Spleen (tissue), 11 donors: ENCODE data around the gene AURKA. TPM values are rescaled to one million over a fixed set of nuclear protein-coding genes. Genes with fewer than 3 reads are reported as not detected.

Experiments used
- DNase-seq: peaks from one replicate; pipeline ENCODE4 v3.0.0-alpha.2; 2020
- H3K27ac ChIP-seq, 8 donors: fragments of 200-600 bp; sonication (generic) in 7 of 8; 1 replicate in 4 of 8; 2 replicates in 4 of 8; pipeline versions ENCODE4 v1.5.0 to v1.8.0; 2016 to 2021; ENCODE audit warnings: inconsistent platforms in 4 of 8, mild to moderate bottlenecking in 4 of 8, moderate library complexity in 1 of 8
- H3K27me3 ChIP-seq, 7 donors: fragments of 200-600 bp; sonication (generic) in 6 of 7; replicated peaks in 1 of 7; 1 replicate in 4 of 7; 2 replicates in 3 of 7; pipeline versions ENCODE4 v1.5.0 to v1.8.0; 2016 to 2021; ENCODE audit warnings: inconsistent platforms in 3 of 7, mild to moderate bottlenecking in 1 of 7
- H3K36me3 ChIP-seq, 6 donors: fragments of 200-600 bp; sonication (generic) in 5 of 6; 1 replicate in 4 of 6; 2 replicates in 2 of 6; pipeline versions ENCODE4 v1.5.0 to v1.8.0; 2016 to 2021; ENCODE audit warnings: inconsistent platforms in 2 of 6
- H3K4me1 ChIP-seq, 6 donors: fragments of 200-600 bp; sonication (generic) in 5 of 6; 1 replicate in 3 of 6; 2 replicates in 3 of 6; pipeline versions ENCODE4 v1.5.0 to v1.8.0; 2016 to 2021; ENCODE audit warnings: inconsistent platforms in 3 of 6
- H3K4me3 ChIP-seq, 8 donors: fragments of 200-600 bp; sonication (generic) in 7 of 8; 1 replicate in 4 of 8; 2 replicates in 4 of 8; pipeline versions ENCODE4 v1.5.0 to v1.8.0; 2016 to 2021; ENCODE audit warnings: inconsistent platforms in 4 of 8, mild to moderate bottlenecking in 4 of 8, moderate library complexity in 2 of 8
- H3K9me3 ChIP-seq, 8 donors: fragments of 200-600 bp; sonication (generic) in 7 of 8; 1 replicate in 4 of 8; 2 replicates in 4 of 8; pipeline versions ENCODE4 v1.5.0 to v1.8.0; 2016 to 2021; ENCODE audit warnings: inconsistent platforms in 4 of 8
- CTCF ChIP-seq, 11 experiments: fragments of 200-600 bp in 7 of 11; fragments of 450-650 bp in 4 of 11; sonication (generic) in 4 of 11; IDR thresholded peaks in 8 of 11; conservative IDR thresholded peaks in 3 of 11; 1 replicate in 7 of 11; 2 replicates in 4 of 11; pipeline versions ENCODE4 v1.4.0 to v1.8.0; 2016 to 2021; ENCODE audit warnings: antibody characterized with exemption in 11 of 11, inconsistent platforms in 4 of 11, mild to moderate bottlenecking in 1 of 11
- POLR2A ChIP-seq, 3 donors: fragments of 450-650 bp; IDR thresholded peaks; one replicate each; pipeline ENCODE4 v1.5.1; 2017; ENCODE audit warnings: antibody characterized with exemption in 3 of 3, mild to moderate bottlenecking in 1 of 3
- POLR2AphosphoS5 ChIP-seq, 3 donors: sonication (generic); formaldehyde crosslinking; IDR thresholded peaks; one replicate each; pipeline ENCODE4 v1.5.1; 2017; ENCODE audit warnings: antibody characterized with exemption in 3 of 3
- WGBS, 5 donors: extraction: QIAGEN DNeasy Blood & Tissue Kit in 3 of 5; methylation state at CpG; one replicate each; pipeline versions ENCODE4 v1.1.5 to v1.1.7; 2013 to 2018; 5-methylcytosine and 5-hydroxymethylcytosine counted together
- intact Hi-C: fragments of 100-400 bp; cut with DNase I; formaldehyde crosslinking; loops from one replicate; pipeline ENCODE4 v1.15.0; 2023; ENCODE audit warnings: low total_unique reads
- polyA plus RNA-seq, 3 donors: library from polyadenylated mRNA; stranded (reverse); fragments of 200-250 nt; gene quantifications; one replicate each; pipeline ENCODE4 v1.2.1, GENCODE V29; 2013
- total RNA-seq, 7 donors: library from RNA; depleted of rRNA in 3 of 7; stranded (reverse); fragments of >200 nt in 3 of 7; fragmentation: NEBNext Ultra II Directional in 4 of 7; extraction: Animal tissue kit (Norgen Biotek cat#: 25700) in 4 of 7; gene quantifications; one replicate each; pipeline versions ENCODE4 v1.1.0 to v1.2.1, GENCODE V29; 2016 to 2021
- donor health status: healthy with polysubstance abuse.
- donor health status: DM: no; HTN: no; CAD: no; lungs with moderate emphysema.
- donor health status: DM: no; HTN: no; CAD: no.
- donor health status: Bipolar disorder and iron deficiency.
- donor health status: healthy.
- donor health status: DM: no; HTN: no; CAD: no.
- donor health status: DM: yes; HTN: yes; CAD: no.

The AURKA gene
- total and polyA plus RNA-seq, 10 donors: 1.6 to 10.0 (median 6.1) TPM

GRCh38 chr20:56369179-56369578, 22.8 kb downstream of the AURKA start:
- no peak for DNase-seq

GRCh38 chr20:56368351-56369134, 23.5 kb downstream of the AURKA start:
- no peak overlapping the region for H3K27ac ChIP-seq
- no peak overlapping the region for H3K4me3 ChIP-seq
- H3K36me3 ChIP-seq: peaks cover 0 to 88% (median 39%) of the 10 kb centered on the region in 6 donors
- DNase-seq: no peak
- WGBS, 5 donors: 88 to 93% (median 90%) methylated on average over 6 of the region's 6 CpGs
- no peaks in the 10 kb centered on the region for H3K9me3 ChIP-seq
- intact Hi-C loops: no loop called here
- peaks cover 0 to 2% (median 0%) of the 10 kb centered on the region in 6 donors for H3K4me1 ChIP-seq
- TF ChIP-seq POLR2AphosphoS5 (IDR thresholded peaks at IDR 0.05) (no peak), CTCF (IDR thresholded peaks at IDR 0.05 in 8 of 11, conservative IDR thresholded peaks at IDR 0.05 in 3 of 11) (no peak), POLR2A (IDR thresholded peaks at IDR 0.05) (no peak)
- no peaks in the 10 kb centered on the region for H3K27me3 ChIP-seq

More at GRCh38 chr20:56369179-56369578, 22.8 kb downstream of the AURKA start:
- H3K4me3 ChIP-seq: no peak overlapping the region
- no peak for TF ChIP-seq POLR2A (IDR thresholded peaks at IDR 0.05)
- TF ChIP-seq POLR2AphosphoS5 (IDR thresholded peaks at IDR 0.05): no peak
- TF ChIP-seq CTCF (IDR thresholded peaks at IDR 0.05 in 8 of 11, conservative IDR thresholded peaks at IDR 0.05 in 3 of 11): no peak
- intact Hi-C loops: no loop called here
- peaks cover 0 to 89% (median 39%) of the 10 kb centered on the region in 6 donors for H3K36me3 ChIP-seq
- H3K27ac ChIP-seq: no peak overlapping the region
- 93 to 96% (median 94%) methylated on average over 4 of the region's 4 CpGs for WGBS, 5 donors
- H3K9me3 ChIP-seq: no peaks in the 10 kb centered on the region
- H3K4me1 ChIP-seq: peaks cover 0 to 7% (median 0%) of the 10 kb centered on the region in 6 donors
- no peaks in the 10 kb centered on the region for H3K27me3 ChIP-seq

- H3K4me1 ChIP-seq: peaks cover 0 to 36% (median 23%) of the 10 kb centered on the region in 6 donors
- H3K27me3 ChIP-seq: no peaks in the 10 kb centered on the region
- peak overlapping the region in 4 of 8 donors; percentile 26 to 65 (median 58) for H3K27ac ChIP-seq
- TF ChIP-seq POLR2AphosphoS5 (IDR thresholded peaks at IDR 0.05): no peak
- TF ChIP-seq POLR2A (IDR thresholded peaks at IDR 0.05): no peak
- TF ChIP-seq CTCF (IDR thresholded peaks at IDR 0.05 in 8 of 11, conservative IDR thresholded peaks at IDR 0.05 in 3 of 11): no peak
- no peaks in the 10 kb centered on the region for H3K9me3 ChIP-seq
- DNase-seq: no peak
- peaks cover 0 to 43% (median 29%) of the 10 kb centered on the region in 6 donors for H3K36me3 ChIP-seq
- intact Hi-C loops: no loop called here
- no peak overlapping the region for H3K4me3 ChIP-seq
- WGBS, 5 donors: 87 to 99% (median 95%) methylated on average over 6 of the region's 6 CpGs
Observed at GRCh38 chr20:56363491-56363890, 28.5 kb downstream of the AURKA start.

- intact Hi-C loops: no loop called here
- H3K27ac ChIP-seq: peak overlapping the region in 6 of 8 donors; percentile 13 to 65 (median 58)
- WGBS, 5 donors: 35 to 52% (median 44%) methylated on average over 6 to 8 of the region's 8 CpGs
- DNase-seq: peak; percentile 81
- peaks cover 0 to 41% (median 25%) of the 10 kb centered on the region in 6 donors for H3K4me1 ChIP-seq
- no peaks in the 10 kb centered on the region for H3K27me3 ChIP-seq
- no peaks in the 10 kb centered on the region for H3K9me3 ChIP-seq
- H3K36me3 ChIP-seq: peaks cover 0 to 37% (median 27%) of the 10 kb centered on the region in 6 donors
- TF ChIP-seq POLR2AphosphoS5 (IDR thresholded peaks at IDR 0.05) (peak; percentile 53 to 76 (median 61)), CTCF (IDR thresholded peaks at IDR 0.05 in 8 of 11, conservative IDR thresholded peaks at IDR 0.05 in 3 of 11) (no peak)
- no peak overlapping the region for H3K4me3 ChIP-seq
Observed at GRCh38 chr20:56362833-56363413, 29.1 kb downstream of the AURKA start.
